HG02759 (cell line): ENCODE measurements around the gene C8A.

Experiments
- ATAC-seq: cut with Tn5 transposase; IDR thresholded peaks from one replicate; pipeline ENCODE4 v1.9.1; 2021; ENCODE audit warnings: mild to moderate bottlenecking, moderate library complexity; ENCODE audit not compliant: unreplicated experiment

C8A gene

DNA sequence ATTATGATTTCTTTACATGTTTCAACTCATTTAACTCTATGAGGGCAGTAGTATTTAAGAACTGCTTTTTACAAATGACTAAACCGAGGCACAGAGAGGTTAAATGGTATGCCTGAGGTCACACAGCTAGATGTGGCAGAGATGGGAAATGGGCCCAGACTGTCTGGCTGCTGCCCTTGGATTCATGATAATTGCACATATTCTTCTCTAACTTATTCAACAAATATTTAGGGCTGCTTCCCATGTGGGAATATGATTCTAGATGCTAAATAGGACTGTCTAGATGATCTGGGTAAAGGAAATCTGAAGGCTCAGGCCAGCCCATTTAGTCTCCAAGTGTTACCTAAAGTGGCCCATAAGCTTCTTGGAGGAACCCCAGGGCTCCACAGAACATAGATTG lies 26.2 kb downstream of the C8A start:
- no peak for ATAC-seq

DNA sequence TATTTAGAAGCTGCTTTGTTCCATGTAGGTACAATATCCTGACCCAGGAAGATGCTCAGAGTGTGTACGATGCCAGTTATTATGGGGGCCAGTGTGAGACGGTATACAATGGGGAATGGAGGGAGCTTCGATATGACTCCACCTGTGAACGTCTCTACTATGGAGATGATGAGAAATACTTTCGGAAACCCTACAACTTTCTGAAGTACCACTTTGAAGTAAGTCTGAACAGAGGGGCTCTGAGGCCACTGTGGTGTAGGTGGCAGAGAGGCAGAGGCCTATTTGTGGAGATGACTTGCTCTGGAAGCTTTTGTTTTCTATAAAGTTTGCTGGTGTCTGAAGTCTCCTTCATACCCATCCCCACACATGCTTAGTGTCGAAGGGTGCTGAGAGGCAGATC lies 26.8 kb downstream of the C8A start:
- ATAC-seq: no peak

DNA sequence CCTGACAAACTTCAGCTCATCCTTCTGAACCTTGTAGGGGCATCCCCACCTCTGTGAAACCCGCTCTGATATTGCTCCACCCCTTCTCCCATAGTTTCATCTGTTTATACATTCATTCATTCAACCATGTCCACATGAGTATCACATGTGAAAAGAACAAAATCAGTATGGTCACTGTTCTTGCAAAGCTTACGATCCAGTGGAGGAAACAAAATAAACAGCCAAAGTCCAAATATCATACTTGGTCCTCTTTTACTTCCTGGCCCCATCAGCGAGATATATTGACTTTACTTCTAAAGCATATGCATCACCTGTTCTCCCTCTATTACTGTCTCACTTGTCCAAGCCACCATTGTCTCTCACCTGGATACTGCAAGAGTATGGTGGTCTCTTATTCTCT lies 35.6 kb downstream of the C8A start:
- ATAC-seq: no peak

DNA sequence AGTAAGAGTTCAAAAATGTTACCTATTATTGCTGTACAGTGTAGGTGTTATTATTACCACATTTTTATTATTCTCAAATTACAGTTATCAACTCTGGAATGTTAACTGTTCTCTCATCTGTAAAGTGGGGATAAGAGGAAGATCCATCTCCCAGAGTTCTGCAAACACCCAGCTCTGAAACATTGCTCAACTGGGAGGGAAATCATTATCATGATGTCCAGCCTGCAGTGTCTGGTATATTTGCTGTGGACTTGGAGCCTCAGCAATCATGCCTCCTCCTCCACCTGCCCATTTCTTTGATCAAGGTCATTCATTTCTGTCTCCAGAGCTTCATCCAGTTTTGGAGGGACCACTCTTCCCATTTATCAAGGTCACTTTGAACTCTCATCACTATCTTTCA lies 39.4 kb downstream of the C8A start:
- ATAC-seq: no peak

DNA sequence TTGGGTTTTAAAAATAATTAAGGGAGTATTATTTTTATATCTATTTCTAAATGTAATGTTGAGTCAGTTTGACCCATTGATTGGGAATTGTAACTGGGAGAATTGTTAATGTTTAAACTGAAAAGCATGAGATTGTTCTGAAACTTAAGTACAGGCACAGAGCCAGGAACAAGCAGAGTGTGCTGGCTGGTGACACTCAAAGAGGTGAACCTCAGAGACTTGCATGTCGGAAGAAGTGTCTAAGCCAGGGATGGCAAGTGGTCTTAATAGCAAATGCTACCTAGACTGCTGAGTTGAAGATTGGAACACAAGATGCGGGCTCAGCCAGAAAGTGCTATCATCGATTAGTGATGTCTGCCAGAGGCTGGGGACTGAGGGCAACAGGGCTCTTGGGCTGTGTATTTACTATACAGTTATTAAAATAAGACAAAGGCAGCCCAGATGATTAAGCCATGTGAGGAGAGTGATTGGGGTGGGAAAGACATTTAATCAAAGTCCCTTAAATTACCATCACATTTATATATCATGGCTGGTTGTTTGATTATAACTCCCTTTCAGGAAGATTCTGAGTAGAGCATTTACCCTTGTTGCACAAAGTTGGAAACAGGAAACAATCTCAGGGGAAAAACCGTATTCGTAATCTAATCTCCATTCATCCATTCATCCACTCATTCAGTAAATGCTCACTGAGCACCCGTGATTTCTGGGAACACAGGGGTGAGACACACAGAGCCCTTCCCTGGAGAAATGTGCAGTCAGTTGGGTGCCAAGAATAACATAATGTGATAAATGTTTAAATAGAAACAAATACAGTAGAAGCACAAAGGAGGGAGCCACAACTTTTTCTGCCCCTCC lies 42.8 kb downstream of the C8A start:
- no peak for ATAC-seq

DNA sequence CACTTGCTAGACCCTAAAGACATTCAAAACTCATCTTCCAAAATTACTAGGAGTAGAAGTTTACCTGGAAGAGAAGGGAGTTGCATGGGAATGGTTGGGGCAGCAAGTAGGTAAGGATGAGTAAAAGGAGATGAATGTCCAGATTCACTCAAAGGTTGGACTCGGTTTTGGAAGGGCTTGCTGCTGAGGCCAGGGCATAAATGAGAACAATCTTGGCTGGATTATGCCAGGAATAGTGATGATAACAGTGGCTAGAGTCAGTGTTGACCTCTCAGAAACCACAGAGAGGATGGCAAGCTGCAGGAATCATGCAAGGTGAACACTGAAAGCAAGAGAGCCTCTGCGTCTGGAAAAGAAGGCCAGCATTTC lies 43.4 kb downstream of the C8A start:
- no peak for ATAC-seq

DNA sequence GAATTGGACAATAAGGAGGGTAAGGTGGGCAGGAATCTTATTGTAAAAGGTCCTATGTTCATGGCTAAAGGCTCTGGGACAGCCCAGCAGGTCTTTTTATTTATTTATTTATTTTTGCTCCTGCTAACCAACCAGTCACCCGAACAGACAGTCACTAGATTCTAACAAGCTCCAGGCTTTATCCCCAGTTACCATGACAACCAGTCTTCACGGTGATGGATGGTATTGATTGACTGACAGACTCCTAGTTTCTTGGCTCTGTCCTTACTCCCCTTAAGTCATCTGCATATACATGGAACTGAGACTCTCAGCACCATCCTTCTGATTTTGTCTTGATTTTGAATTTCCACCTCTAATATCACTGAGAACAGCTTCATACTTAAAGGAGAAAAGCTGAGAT lies 44.3 kb downstream of the C8A start:
- ATAC-seq: no peak

DNA sequence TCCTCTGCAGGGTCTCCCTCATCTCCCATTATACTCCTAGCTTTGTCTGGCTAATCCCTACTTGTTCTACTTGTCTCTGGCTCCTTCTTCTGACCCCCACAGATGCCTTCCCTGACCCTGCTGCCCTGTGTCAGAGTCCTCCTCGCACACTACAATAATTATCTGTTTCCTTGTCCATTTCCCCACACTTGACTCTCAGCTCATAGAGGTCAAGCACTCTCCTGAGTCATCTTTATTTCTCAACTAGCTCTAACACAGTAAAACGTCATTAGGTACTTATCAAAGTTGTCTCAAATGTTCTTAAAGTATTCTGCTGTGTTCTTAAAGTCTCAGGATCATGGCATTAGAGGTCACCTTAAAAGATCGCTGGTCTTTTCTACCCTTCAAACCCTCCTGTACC lies 47.1 kb downstream of the C8A start:
- no peak for ATAC-seq

DNA sequence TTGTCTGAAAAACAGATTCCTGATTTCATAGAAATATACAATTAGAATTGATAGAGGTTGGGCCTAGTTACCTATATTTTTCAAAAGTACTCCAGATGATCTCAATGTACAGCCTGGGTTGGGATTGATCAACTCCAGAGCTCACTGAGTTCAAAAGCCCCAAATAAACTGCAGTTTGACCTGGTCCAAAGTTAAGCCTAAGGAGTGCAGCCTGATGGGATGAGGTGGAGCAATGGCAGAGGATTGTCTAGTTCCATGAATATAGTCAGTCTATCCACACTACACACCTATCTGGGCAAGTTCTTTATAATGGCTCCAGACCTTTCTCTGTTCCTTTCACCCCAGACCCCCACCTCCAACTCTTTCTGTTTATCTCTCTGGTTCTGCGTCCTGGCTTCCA lies 49.2 kb downstream of the C8A start:
- ATAC-seq: no peak

DNA sequence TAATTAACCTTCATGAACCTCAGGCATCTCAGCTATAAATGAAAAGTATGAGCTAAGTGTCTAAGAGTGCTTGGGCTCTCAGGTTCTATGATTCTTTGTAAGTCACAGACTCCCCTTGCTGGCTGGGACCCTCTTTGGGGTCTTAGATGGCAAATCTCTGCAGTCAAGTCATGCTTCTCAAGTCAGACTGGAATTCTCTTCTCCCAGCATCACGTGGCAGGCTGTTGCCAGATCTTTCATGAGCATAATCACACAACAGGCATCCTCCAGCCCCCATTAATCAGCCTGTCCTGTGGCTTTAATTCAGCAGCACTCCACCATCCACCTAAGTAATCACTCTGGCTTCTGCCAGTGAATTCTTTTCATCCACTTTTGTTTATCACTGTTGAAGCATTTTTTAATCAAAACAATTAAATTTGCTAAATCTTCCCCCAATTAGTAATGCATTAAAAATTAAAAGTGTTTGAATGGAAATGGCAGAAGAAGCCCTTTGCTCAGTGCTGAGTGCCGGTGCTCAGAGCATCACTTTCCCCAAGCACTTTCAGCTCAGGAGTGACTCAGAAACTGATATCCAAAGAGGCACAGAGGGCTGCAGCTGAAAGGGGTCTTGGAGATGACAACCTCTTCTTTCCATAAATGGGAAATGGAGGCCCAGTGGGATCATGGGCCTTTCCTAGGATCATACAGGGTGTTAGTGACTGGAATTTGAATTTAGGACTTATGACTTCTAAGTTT lies 50.2 kb downstream of the C8A start:
- no peak for ATAC-seq

DNA sequence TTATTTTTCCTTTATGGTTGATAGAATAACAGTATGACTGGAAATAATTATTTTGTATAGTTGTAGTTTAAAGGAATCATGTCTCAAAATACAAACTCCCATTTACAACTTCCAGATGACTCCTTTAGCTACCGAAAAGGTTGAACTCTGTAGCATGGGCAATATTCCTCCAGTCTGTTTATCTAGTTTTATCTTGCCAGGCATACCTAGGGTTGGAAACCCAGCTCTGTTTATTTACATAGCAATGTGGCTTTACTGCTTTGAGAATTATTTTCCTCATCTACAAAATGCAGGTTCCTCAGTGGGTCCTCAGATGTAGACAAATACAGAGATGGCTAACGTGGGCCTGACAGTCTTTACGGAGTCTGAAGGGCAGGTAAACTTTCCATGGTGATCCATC lies 51.1 kb downstream of the C8A start:
- ATAC-seq: no peak

DNA sequence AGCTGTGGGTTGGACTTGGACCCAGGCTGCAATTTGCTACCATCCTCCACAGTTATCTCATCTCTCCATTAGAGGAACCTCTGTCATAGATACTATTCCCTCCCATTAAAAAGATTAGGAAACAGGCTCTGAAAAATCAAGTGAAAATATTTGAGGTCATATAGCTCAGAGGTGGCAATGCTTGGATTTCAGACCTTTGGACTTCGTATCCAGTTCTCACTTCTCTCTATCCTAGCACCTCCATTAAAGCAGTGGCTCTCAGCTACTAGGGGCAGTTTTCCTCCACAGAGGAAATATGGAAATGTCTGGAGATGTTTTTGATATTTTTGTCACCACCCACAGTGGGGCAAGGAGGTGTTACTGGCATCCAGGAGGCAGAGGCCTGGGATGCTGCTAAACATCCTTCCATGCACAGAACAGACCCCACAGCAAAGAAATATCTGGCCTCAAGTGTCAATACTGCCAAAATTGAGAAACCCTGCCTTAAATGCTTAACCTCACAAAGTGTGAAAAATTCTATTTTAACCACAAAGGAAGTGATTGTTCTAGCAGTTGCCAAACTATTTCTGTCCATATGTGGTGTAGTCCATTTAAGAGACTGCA lies 54.1 kb downstream of the C8A start:
- no peak for ATAC-seq

DNA sequence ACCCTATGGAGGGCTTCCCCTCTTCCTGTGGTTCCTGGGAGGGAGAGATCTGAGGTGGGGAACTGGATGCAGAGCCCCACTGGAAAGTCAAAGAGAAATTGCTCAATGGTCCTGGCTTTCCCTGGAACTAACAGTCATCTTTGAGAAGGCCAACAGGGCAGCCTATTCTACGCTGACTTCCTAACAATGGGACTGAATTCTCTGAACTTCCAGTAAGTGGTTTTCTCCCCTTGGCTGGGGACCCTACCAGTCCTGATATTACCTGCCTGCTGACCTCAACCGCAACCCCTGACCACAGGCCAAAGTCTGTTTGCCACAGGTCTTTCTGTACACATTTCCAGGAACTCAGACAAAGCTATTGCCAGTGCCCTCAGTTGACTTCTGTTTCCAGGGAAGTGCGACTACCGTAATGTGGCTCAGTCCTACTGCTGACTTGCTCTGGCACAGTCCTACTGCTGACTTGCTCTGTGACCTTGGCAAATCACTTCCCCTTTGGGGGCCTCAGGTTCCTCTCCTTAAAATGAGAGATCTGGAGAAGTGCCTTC lies 55.9 kb downstream of the C8A start:
- no peak for ATAC-seq

DNA sequence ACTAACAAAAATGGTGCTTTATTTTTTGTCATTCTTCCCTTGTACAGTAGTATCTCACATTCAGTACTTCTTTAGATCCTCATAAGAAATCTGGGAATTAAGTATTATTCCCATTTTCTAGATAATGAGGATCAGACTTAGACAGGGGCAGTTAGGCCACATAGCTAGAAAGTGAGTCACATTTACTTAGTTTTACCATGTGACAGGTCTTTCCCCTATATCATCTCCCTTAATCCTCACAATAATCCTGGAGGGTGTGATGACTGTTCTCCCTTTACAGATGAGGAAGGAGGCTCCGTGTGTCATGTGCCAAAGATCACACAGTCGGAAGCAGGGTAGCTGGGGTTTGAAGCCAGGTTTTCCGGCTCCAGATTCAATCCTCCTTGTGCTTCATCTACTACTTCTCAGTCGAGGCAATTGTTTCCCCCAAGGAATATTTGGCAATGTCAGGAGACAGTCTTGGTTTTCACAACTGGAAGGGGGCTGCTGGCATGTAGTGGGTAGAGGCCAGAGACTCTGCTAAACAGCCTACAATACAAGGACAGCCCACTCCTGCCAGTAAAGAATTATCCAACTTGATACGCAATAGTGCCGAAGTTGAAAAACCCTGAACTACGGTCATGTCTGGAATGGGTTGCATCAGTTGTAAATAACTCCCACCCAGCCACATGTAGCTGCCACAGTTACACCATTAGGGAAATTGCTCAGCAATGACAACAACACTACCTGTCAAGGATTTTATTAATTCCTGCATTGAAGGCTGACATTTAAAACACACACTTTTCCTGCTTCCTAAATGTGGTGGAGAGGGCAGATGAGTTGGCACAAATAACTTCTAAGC lies 56.7 kb downstream of the C8A start:
- no peak for ATAC-seq

DNA sequence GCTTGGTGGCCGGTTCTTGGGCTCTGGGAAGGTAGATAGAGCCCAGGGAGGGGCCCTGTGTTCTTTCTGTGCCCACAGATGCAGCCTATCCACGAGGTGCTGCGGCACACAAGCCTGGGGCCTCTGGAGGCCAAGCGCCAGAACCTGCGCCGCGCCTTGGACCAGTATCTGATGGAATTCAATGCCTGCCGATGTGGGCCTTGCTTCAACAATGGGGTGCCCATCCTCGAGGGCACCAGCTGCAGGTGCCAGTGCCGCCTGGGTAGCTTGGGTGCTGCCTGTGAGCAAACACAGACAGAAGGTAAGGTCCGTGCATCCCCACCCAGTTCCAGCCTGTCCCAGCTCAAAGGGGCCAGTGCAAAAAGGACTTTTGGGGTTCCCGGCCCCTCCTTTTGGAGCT lies 57.7 kb downstream of the C8A start:
- no peak for ATAC-seq

DNA sequence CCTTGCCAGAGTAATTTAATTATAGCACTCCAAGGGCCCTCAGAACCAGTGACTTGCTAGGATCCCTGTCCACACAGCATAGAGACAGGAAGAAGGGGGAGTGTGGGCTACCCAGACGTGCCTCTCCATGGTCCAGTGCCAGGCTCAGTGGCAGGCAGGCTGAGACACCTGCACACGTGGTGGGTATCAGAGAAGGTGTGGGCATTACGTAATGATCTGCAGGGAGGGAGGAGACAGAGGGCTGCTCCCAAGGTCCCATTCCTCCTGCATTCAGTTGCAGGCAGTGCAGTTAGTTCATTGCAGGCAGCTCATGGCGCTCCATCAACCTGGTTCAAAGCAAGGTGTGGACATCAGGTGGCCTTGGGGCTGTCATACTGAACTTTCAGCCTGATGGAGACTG lies 61.4 kb downstream of the C8A start:
- ATAC-seq: no peak

DNA sequence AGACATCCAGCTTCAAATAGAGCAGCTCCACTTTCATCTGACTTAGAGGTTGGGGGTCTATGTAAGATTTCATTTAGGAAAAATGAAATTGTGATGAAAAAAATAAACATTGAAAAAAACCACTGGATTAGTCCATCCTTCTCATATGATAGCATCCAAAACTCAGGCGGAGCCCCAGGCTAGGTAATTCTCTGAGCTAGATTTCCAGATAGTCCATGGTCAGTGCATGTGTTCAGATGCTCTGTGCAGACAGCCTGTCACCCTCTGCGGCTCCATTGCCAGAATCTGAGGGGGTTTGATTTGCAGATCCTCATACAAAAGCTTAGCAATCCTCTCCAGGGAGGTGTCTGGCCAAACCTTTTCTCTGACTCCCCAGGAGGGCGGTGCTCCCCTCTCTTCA lies 62.0 kb downstream of the C8A start:
- no peak for ATAC-seq

DNA sequence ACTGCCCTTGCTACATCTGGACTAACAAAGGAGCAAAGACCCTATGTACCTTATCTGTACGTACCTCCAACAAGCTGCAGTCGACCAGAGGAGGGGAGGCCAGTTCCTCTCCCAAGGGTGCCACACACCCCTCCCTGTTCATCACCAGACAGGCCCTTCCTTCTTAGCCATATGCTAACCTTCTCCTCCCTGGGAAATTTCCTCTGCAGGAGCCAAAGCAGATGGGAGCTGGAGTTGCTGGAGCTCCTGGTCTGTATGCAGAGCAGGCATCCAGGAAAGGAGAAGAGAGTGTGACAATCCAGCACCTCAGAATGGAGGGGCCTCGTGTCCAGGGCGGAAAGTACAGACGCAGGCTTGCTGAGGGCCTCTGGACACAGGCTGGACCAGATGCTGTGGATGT lies 62.8 kb downstream of the C8A start:
- no peak for ATAC-seq

DNA sequence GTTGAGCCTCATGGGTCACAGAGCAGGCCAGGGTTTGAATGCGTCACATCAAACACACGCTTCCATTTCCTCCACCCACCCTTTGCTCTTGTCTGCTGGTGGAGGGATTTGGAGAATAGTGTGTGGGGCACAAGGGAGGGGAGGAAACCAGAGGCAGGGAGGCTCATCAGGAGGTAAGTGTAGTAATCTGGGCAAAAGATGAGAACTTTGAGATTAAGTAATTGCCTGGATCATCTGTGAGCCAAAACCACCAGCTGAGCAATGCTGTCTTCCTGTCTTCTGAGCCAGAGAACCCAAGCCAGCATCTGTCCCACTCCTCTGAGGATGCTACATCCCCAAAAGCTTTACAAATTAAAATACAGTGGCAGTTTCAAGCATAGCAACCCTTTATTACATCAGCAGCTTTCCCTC lies 66.0 kb downstream of the C8A start:
- no peak for ATAC-seq

DNA sequence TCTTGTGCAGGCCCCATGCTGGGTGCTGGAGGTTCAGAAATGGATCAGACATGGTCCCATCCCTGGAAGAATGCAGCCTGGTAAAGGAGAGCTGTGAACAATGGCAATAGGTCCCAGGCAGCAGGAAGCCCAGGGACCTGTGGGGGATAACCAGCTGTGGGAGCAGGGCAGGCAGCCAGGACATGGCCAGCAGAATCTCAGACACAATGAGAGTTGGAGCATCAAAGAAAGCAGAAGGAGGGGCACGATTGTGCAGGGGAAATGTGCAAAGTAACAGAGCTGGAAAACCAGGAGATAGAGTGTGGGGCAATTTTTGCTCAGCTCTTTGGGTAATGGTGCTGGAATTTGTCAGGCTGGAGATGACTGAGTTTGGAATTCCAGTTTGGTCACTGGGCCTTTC lies 66.9 kb downstream of the C8A start:
- ATAC-seq: no peak

DNA sequence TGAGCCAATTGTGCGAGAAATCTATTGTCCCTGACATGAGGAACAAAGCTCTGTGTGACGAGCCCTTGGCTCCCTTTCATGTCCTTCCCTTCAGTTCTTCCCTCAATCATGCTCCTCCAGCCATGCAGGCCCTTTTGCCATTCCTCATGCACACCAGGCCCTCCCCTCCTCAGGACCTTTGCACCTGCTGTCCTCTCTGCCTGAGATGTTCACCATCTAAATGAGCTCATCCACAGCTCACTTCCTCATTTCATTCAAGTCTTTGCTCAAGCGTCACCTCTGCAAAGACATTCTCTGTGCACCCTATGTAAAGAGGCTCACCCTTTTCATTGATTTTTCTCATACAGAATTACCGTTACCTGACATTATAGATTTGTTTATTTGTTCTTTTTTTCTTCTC lies 67.5 kb downstream of the C8A start:
- no peak for ATAC-seq
